ENCODE measurements around the gene RBM10. TPM values are rescaled to one million over a fixed set of nuclear protein-coding genes. Genes with fewer than 3 reads are reported as not detected.
A peak's percentile ranks its signal among the peaks of the same experiment; 100 is the strongest.

The RBM10 gene
- total RNA-seq, 2 experiments from 2014 or later: 66.4 to 66.7 TPM

DNA sequence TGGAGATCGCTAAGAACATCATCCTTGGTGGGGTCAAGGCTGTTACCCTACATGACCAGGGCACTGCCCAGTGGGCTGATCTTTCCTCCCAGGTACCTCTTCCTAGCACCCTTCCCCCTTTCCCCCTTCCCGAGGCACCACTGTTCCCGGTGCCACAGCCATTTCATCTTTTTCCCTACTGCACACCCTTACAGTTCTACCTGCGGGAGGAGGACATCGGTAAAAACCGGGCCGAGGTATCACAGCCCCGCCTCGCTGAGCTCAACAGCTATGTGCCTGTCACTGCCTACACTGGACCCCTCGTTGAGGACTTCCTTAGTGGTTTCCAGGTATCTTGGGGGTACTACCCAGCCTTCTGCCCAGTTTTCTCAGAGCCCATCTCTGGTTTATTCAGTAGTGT lies 54.3 kb downstream of the RBM10 start:
- H3K27me3 Mint-ChIP-seq: no peaks in the 10 kb centered on the region
- no peak for DNase-seq
- no peak overlapping the region for H3K27ac Mint-ChIP-seq
- POLR2A ChIA-PET: no interaction called here
- ATAC-seq: no peak
- CTCF ChIA-PET: no interaction called here
- H3K9me3 Mint-ChIP-seq: no peaks in the 10 kb centered on the region
- H3K4me3 Mint-ChIP-seq: no peak overlapping the region
- peaks cover 58% of the 10 kb centered on the region for H3K36me3 Mint-ChIP-seq (ENCODE audit: low read depth)
- peaks cover 26% of the 10 kb centered on the region for H3K4me1 Mint-ChIP-seq (ENCODE audit: low read depth)
- intact Hi-C loops (cut with micrococcal nuclease): no loop called here
- TF ChIP-seq, protein P1, sequence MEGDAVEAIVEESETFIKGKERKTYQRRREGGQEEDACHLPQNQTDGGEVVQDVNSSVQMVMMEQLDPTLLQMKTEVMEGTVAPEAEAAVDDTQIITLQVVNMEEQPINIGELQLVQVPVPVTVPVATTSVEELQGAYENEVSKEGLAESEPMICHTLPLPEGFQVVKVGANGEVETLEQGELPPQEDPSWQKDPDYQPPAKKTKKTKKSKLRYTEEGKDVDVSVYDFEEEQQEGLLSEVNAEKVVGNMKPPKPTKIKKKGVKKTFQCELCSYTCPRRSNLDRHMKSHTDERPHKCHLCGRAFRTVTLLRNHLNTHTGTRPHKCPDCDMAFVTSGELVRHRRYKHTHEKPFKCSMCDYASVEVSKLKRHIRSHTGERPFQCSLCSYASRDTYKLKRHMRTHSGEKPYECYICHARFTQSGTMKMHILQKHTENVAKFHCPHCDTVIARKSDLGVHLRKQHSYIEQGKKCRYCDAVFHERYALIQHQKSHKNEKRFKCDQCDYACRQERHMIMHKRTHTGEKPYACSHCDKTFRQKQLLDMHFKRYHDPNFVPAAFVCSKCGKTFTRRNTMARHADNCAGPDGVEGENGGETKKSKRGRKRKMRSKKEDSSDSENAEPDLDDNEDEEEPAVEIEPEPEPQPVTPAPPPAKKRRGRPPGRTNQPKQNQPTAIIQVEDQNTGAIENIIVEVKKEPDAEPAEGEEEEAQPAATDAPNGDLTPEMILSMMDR (IDR thresholded peaks at IDR 0.05): no peak

DNA sequence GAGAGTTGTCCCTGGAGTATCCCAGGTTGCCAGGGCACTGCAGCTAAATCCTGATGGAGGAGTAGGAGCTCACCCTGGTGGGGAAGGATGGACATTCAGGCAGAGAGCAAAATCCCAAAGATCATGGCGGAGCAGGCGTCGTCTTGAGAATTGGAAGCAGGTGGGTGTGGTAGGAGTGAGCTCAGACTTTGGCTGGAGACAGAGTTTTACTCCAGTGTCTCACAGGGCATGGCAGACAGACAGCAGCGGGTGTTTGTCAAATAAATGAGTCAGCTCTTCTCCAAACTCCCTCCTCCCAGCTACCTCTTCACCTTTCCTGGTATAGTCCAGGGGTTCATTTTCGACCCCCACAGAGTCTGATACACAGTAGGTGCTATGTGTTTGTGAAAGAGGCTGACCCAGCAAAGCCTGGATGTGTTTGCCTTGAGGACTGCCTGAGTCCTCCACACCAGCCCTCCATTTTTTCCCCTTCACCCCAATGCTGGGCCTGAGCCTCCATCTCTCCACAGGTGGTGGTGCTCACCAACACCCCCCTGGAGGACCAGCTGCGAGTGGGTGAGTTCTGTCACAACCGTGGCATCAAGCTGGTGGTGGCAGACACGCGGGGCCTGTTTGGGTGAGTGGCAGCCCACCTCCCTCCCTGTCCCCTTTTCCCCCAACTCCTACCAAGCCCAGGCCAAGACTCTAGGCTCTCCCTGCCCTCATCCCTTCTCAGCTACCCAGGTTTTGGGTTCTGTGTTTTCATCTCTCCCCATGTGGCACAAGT lies 55.5 kb downstream of the RBM10 start:
- no peak for ATAC-seq
- no peak for DNase-seq
- intact Hi-C loops (cut with micrococcal nuclease): no loop called here
- Mint-ChIP-seq H3K4me3 (no peak overlapping the region), H3K27ac (peak overlapping the region; percentile 70), H3K9me3 (no peaks in the 10 kb centered on the region), H3K4me1 (ENCODE audit: low read depth) (peaks cover 19% of the 10 kb centered on the region), H3K27me3 (no peaks in the 10 kb centered on the region), H3K36me3 (ENCODE audit: low read depth) (peaks cover 53% of the 10 kb centered on the region)
- POLR2A ChIA-PET: interaction anchor here (0.9 kb wide), 1 partner anchor 9 kb away, joined by 5 read pairs; no protein-coding TSS in a partner anchor
- TF ChIP-seq, protein P1 (IDR thresholded peaks at IDR 0.05): no peak
- CTCF ChIA-PET: no interaction called here

DNA sequence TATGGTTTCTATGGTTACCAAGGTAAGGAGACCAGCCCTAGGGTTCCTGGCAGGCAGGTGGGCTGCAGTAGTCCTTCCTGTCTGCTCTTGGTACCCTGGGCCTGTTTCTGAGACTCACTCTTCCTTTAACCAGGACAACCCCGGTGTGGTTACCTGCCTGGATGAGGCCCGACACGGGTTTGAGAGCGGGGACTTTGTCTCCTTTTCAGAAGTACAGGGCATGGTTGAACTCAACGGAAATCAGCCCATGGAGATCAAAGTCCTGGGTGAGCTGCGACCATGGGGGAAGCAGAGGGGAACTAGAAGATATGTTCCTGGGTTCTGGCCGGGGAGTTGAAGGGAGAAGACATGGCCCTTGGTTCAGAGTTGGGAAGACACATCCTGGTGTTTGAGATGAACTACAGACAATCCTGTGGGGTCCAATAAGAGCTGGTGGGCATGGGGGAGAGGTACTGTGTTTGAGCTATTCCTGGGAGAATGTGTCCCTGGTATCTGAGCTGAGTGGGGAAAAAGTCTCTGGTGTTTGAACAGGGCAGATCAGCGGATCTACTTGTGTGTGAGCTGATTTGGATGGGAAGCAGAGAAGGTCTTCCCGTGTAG lies 56.4 kb downstream of the RBM10 start:
- DNase-seq (no peak), ATAC-seq (no peak)
- TF ChIP-seq, protein P1 (IDR thresholded peaks at IDR 0.05): no peak
- ChIA-PET POLR2A (interaction anchor here (0.6 kb wide), 1 partner anchor 17 kb away, joined by 4 read pairs; the partner anchor contains the start of gene CDK16), CTCF (no interaction called here)
- Mint-ChIP-seq H3K36me3 (ENCODE audit: low read depth) (peaks cover 44% of the 10 kb centered on the region), H3K9me3 (no peaks in the 10 kb centered on the region), H3K27me3 (no peaks in the 10 kb centered on the region), H3K4me1 (ENCODE audit: low read depth) (peaks cover 10% of the 10 kb centered on the region), H3K4me3 (no peak overlapping the region), H3K27ac (peak overlapping the region; percentile 28)
- intact Hi-C loops (cut with micrococcal nuclease): no loop called here

DNA sequence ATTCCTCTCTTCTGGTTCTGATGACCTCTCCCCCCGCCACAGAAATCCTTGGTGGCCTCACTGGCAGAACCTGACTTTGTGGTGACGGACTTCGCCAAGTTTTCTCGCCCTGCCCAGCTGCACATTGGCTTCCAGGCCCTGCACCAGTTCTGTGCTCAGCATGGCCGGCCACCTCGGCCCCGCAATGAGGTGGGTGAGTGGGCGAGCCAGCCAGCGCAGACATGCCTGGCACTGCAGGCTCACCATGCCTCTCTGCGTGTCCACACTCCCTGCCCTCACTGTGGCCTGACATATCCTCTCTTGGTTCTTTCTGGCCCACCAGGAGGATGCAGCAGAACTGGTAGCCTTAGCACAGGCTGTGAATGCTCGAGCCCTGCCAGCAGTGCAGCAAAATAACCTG lies 57.3 kb downstream of the RBM10 start:
- CTCF ChIA-PET: interaction anchor here (1.4 kb wide), 1 partner anchor 183 kb away, joined by 4 read pairs; no protein-coding TSS in a partner anchor
- peaks cover 3% of the 10 kb centered on the region for H3K4me1 Mint-ChIP-seq (ENCODE audit: low read depth)
- H3K9me3 Mint-ChIP-seq: no peaks in the 10 kb centered on the region
- ATAC-seq (no peak), DNase-seq (no peak)
- H3K27ac Mint-ChIP-seq: no peak overlapping the region
- intact Hi-C loops (cut with micrococcal nuclease): no loop called here
- TF ChIP-seq, protein P1 (IDR thresholded peaks at IDR 0.05): no peak
- peaks cover 44% of the 10 kb centered on the region for H3K36me3 Mint-ChIP-seq (ENCODE audit: low read depth)
- H3K4me3 Mint-ChIP-seq: no peak overlapping the region
- POLR2A ChIA-PET: no interaction called here
- H3K27me3 Mint-ChIP-seq: no peaks in the 10 kb centered on the region

DNA sequence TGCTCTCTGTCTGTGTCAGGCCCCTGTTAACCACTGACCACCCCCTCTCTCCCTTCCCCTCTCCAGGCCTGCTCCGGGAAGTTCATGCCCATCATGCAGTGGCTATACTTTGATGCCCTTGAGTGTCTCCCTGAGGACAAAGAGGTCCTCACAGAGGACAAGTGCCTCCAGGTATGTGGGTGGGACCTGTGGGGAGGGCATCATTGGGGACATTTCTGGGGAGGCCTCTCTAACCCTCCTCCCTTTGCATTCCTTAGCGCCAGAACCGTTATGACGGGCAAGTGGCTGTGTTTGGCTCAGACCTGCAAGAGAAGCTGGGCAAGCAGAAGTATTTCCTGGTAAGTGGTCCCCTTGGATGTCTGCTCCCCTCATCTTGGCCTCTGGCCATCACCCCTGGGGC lies 57.9 kb downstream of the RBM10 start:
- CTCF ChIA-PET: interaction anchor here (1.4 kb wide), 1 partner anchor 182 kb away, joined by 4 read pairs; no protein-coding TSS in a partner anchor
- Mint-ChIP-seq H3K4me3 (no peak overlapping the region), H3K36me3 (ENCODE audit: low read depth) (peaks cover 41% of the 10 kb centered on the region), H3K9me3 (no peaks in the 10 kb centered on the region), H3K27me3 (no peaks in the 10 kb centered on the region), H3K27ac (no peak overlapping the region), H3K4me1 (ENCODE audit: low read depth) (no peaks in the 10 kb centered on the region)
- POLR2A ChIA-PET: no interaction called here
- intact Hi-C loops (cut with micrococcal nuclease): no loop called here
- DNase-seq (no peak), ATAC-seq (no peak)
- TF ChIP-seq, protein P1 (IDR thresholded peaks at IDR 0.05): no peak

Measured in activated CD8-positive, alpha-beta T cell treated with anti-CD3 and anti-CD28 coated beads for 36 hours (primary cell).